WTC11 (cell line): ENCODE measurements around the gene SNAI1.

Experiments
- ATF2 ChIP-seq: sonication (generic); formaldehyde crosslinking; IDR thresholded peaks from 2 replicates; pipeline ENCODE4 v1.8.1; 2022; ENCODE audit warnings: low read depth, missing genetic modification reagents, borderline replicate concordance
- CTCF ChIP-seq: fragments of 200-600 bp; IDR thresholded peaks from 2 replicates; pipeline ENCODE4 v1.8.0; 2022; ENCODE audit warnings: antibody characterized with exemption
- E2F5 ChIP-seq: sonication (generic); formaldehyde crosslinking; IDR thresholded peaks from 2 replicates; pipeline ENCODE4 v1.8.1; 2022; ENCODE audit warnings: mild to moderate bottlenecking, moderate library complexity, missing genetic modification reagents
- ELF4 ChIP-seq: sonication (generic); formaldehyde crosslinking; IDR thresholded peaks from 2 replicates; pipeline ENCODE4 v1.8.1; 2022; ENCODE audit warnings: low read depth, mild to moderate bottlenecking, moderate library complexity, missing genetic modification reagents
- FOXJ3 ChIP-seq: sonication (generic); formaldehyde crosslinking; IDR thresholded peaks from 2 replicates; pipeline ENCODE4 v1.9.0; 2021; ENCODE audit warnings: missing genetic modification reagents, mild to moderate bottlenecking, borderline replicate concordance
- FOXK1 ChIP-seq: sonication (generic); formaldehyde crosslinking; IDR thresholded peaks from 2 replicates; pipeline ENCODE4 v1.8.0; 2022; ENCODE audit warnings: mild to moderate bottlenecking, moderate library complexity, missing genetic modification reagents
- IRF2 ChIP-seq: sonication (generic); formaldehyde crosslinking; IDR thresholded peaks from 2 replicates; pipeline ENCODE4 v1.8.0; 2022; ENCODE audit warnings: low read depth, missing genetic modification reagents, borderline replicate concordance
- ZNF232 ChIP-seq: sonication (generic); formaldehyde crosslinking; IDR thresholded peaks from 2 replicates; pipeline ENCODE4 v1.8.0; 2022; ENCODE audit warnings: mild to moderate bottlenecking, missing genetic modification reagents
- ZNF416 ChIP-seq: fragments of 250-450 bp; sonication (Bioruptor Pico); IDR thresholded peaks from 2 replicates; pipeline ENCODE4 v1.9.0; 2021; ENCODE audit warnings: mild to moderate bottlenecking, inconsistent platforms
- TF ChIP-seq, protein P1 (sequence below): sonication (generic); formaldehyde crosslinking; IDR thresholded peaks from 2 replicates; pipeline ENCODE4 v1.8.1; 2023; ENCODE audit warnings: mild to moderate bottlenecking, missing genetic modification reagents, moderate library complexity
- TF ChIP-seq, protein P2 (sequence below): sonication (generic); formaldehyde crosslinking; IDR thresholded peaks from 2 replicates; pipeline ENCODE4 v1.8.1; 2023; ENCODE audit warnings: mild to moderate bottlenecking, missing genetic modification reagents, moderate library complexity

- no peak for TF ChIP-seq CTCF
- TF ChIP-seq FOXJ3 (CRISPR knock-in tag) = no peak
- no peak for TF ChIP-seq FOXK1 (CRISPR knock-in tag)
- no peak for TF ChIP-seq E2F5 (CRISPR knock-in tag)
- no peak for TF ChIP-seq IRF2 (CRISPR knock-in tag)
- no peak for TF ChIP-seq ZNF416 (CRISPR knock-in tag)
- no peak for TF ChIP-seq ELF4
- TF ChIP-seq, protein P1, sequence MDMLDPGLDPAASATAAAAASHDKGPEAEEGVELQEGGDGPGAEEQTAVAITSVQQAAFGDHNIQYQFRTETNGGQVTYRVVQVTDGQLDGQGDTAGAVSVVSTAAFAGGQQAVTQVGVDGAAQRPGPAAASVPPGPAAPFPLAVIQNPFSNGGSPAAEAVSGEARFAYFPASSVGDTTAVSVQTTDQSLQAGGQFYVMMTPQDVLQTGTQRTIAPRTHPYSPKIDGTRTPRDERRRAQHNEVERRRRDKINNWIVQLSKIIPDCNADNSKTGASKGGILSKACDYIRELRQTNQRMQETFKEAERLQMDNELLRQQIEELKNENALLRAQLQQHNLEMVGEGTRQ (CRISPR knock-in tag) = no peak
- TF ChIP-seq ZNF232 = no peak
- TF ChIP-seq, protein P2, sequence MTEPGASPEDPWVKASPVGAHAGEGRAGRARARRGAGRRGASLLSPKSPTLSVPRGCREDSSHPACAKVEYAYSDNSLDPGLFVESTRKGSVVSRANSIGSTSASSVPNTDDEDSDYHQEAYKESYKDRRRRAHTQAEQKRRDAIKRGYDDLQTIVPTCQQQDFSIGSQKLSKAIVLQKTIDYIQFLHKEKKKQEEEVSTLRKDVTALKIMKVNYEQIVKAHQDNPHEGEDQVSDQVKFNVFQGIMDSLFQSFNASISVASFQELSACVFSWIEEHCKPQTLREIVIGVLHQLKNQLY (CRISPR knock-in tag) = no peak
- TF ChIP-seq ATF2 (CRISPR knock-in tag) = no peak
Measured at GRCh38 chr20:49985157-49985556, 2.4 kb downstream of the SNAI1 start.
